Esophagus muscularis mucosa (tissue), 3 donors: ENCODE results near the gene UACA.
"Not testable (repeated sequence)": the region's sequence is repeated elsewhere in the genome, so short reads cannot be mapped to it uniquely, and the experiment has no call there.

Experiments
- POLR2AphosphoS5 ChIP-seq, 2 donors: sonication (generic); formaldehyde crosslinking; IDR thresholded peaks; one replicate each; pipeline ENCODE4 v1.6.1; 2017; ENCODE audit warnings: antibody characterized with exemption in 2 of 2
- TF ChIP-seq, protein P1 (sequence below), 3 experiments: fragments of 200-600 bp in 2 of 3; fragments of 450-650 bp in 1 of 3; sonication (generic) in 2 of 3; IDR thresholded peaks; one replicate each; pipeline ENCODE4 v1.5.1; 2017 to 2019; ENCODE audit warnings: antibody characterized with exemption in 3 of 3, mild to moderate bottlenecking in 2 of 3, moderate library complexity in 1 of 3

DNA sequence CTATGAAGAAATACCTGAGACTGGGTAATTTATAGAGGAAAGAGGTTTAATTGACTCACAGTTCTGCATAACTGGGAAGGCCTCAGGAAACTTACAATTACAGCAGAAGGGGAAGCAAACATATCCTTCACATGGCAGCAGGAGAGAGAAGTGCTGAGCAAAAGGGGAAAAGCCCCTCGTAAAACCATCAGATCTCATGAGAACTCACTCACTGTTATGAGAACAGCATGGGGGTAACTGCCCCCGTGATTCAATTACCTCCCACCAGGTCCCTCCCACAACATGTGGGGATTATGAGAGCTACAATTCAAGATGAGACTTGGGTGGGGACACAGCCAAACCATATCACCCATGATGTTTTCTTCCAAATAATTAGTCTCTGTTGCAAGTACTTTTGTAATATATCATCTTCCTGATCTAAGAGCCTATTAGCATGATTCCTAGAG is 147.0 kb downstream of the UACA start:
- TF ChIP-seq, protein P1, sequence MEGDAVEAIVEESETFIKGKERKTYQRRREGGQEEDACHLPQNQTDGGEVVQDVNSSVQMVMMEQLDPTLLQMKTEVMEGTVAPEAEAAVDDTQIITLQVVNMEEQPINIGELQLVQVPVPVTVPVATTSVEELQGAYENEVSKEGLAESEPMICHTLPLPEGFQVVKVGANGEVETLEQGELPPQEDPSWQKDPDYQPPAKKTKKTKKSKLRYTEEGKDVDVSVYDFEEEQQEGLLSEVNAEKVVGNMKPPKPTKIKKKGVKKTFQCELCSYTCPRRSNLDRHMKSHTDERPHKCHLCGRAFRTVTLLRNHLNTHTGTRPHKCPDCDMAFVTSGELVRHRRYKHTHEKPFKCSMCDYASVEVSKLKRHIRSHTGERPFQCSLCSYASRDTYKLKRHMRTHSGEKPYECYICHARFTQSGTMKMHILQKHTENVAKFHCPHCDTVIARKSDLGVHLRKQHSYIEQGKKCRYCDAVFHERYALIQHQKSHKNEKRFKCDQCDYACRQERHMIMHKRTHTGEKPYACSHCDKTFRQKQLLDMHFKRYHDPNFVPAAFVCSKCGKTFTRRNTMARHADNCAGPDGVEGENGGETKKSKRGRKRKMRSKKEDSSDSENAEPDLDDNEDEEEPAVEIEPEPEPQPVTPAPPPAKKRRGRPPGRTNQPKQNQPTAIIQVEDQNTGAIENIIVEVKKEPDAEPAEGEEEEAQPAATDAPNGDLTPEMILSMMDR (IDR thresholded peaks at IDR 0.05), result not testable (repeated sequence)
- not testable (repeated sequence) for TF ChIP-seq POLR2AphosphoS5 (IDR thresholded peaks at IDR 0.05)
